NCI-H748 (cell line): ENCODE results near the gene TUBB4B.
A peak's percentile ranks its signal among the peaks of the same experiment; 100 is the strongest.

Source experiments
- DNase-seq: peaks from one replicate; lab custom pipeline; 2025; ENCODE audit not compliant: unreplicated experiment; lab: John Stamatoyannopoulos, UW

TUBB4B gene

DNA sequence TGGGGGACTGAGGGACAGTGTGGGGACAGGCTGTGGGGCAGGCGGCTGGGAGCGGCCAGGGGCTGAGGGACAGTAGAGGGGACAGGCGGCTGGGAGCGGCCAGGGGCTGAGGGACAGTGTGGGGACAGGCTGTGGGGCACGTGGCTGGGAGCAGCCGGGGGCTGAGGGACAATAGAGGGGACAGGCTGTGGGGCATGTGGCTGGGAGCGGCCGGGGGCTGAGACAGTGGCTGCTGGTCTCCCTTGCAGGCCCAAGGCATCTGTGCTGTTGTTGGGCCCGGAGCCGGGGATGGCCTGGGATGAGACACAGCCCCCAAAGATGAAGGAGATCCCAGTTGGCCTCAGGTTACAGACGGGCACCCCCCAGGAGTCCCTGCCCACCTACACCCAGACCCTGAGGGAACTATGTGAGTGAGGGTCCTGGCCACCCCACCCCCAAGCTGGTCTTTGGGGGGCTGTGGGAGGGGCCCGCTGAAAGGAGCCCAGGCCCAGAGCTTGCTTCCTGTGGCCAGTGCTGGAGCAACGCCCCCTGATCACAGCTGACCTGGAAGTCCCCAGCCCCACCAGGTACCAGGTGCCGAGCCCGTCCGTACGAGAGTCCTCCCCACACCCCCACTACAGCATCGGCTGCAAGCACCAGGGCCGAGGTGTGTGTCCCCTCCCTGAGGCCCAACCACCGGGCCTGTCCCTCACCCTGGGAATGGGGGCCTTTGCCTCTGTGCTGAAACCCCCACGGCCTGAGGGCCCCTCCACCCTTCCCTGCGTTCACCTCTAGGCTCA is 10.6 kb downstream of the TUBB4B start:
- DNase-seq: no peak

DNA sequence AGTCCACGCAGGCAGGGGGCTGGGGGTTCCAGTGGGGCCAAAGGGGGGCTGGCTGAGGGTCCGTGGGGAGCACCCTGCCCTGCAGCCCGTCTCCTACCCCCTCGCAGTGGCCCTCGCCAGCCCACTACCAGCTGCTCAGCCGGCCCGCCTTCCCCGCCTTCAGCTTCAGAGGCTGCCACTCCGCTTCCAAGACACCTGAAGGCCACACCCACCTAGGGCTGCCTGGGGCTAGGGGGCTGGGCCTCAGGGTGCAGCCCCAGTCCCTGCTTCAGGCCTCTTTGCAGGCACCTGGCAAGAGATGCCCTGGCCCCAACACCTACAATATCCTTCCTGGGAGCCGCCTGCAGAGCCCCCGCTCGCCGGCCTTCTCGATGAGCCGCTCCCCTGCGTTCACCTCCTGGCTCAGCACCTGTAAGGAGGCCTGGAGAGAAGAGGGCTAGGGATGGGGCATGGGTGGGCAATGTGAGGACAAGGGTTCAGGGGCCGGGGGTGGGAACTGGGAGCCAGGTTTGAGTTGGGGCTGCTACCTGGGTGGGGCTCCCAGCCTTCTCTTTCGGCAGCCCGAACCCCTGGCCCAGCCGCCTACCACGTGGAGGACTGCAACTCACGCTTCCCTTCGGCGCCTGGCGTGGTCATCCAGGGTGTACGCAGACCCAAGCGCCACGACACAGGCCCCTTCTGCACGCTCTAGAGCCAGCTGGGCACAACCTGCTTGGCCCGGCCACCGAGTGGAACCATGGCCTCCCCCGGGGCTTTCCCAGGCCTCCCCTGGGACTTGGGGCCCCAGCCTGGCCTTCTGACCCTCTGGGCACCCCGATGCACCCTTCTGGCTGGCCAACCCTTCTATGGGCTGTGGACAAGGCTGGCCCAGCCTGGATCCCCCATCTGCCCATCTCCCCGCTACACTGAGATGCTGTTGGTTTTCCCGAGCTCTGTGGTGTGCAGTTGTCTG is 11.7 kb downstream of the TUBB4B start:
- peak; percentile 46 for DNase-seq

GRCh38 chr9:137253717-137254623 is 12.9 kb downstream of the TUBB4B start:
- no peak for DNase-seq

DNA sequence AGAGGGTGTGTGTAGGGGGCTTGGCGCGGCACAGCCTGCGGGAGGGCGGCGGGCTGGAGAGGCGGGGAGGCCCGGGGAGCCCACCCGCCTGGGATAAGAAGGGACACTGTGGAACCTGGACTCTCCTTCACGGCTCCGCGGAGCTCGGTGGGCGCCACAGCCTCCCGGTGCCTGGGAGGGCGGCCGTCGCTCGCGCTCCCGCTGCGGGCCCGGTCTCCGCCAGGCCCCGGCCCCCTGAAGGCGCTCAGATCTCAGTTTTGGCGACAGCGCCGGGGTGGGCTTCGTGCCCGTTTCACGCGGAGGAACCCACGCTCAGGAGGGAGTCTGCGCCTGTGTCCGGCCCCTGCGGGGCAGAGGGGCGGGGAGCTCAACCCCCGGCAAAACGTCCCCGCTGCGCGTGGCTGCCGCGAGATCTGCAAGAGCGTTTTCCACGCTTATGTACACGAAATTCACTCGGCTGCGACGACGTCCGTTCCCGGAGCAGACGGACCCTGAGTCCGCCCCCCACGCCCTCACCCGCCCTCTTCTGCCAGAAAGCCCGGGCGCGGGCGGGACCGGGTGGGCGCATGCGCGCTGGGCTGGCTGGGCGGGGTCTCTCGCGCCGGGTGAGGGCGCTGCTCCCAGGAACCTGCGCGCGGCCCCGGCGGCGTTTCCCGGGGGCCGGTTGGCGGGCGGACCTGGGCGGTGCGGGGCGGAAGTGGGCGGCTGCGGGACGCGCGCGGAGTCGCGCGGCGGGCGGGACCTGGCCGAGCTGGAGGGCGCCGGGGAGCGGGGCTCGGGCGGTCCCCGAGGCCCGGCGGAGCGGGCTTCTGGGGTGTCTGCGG is 13.7 kb downstream of the TUBB4B start, which contains the start of gene NELFB:
NELFB (plus strand) TSS at position 704 of the 824 bp plus-strand sequence.
- peak; percentile 89 for DNase-seq

GRCh38 chr9:137255448-137256114 is 14.5 kb downstream of the TUBB4B start:
- peak; percentile 77 for DNase-seq

GRCh38 chr9:137256362-137256761 is 15.3 kb downstream of the TUBB4B start:
- no peak for DNase-seq

- no peak for DNase-seq
These were observed 15.8 kb downstream of the TUBB4B start for GRCh38 chr9:137256856-137257255.

GRCh38 chr9:137262173-137262908 is 21.3 kb downstream of the TUBB4B start:
- peak; percentile 35 for DNase-seq

GRCh38 chr9:137262909-137263285 is 21.8 kb downstream of the TUBB4B start:
- DNase-seq: no peak

DNA sequence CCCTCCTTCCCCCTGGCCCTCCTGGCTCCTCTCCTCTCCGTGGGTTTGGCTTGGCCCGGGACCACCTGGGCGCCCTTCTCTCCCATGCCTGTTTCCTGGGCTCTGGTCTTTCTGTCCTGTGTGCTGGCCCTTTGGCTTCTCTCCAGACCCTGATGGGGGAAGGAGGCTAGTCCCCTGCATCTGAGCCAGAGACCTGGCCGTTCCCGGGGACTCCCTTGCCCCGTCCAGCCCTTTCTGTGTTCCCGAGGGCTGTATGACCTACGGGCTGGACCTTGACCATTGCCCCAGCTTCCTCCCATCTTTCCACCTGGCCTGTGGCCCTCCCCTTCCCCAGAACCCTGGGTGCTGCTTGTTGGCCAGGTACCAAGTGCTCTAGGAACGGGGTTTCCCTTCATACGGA is 22.4 kb downstream of the TUBB4B start:
- DNase-seq: no peak

GRCh38 chr9:137264067-137264466 is 23.0 kb downstream of the TUBB4B start:
- no peak for DNase-seq

DNA sequence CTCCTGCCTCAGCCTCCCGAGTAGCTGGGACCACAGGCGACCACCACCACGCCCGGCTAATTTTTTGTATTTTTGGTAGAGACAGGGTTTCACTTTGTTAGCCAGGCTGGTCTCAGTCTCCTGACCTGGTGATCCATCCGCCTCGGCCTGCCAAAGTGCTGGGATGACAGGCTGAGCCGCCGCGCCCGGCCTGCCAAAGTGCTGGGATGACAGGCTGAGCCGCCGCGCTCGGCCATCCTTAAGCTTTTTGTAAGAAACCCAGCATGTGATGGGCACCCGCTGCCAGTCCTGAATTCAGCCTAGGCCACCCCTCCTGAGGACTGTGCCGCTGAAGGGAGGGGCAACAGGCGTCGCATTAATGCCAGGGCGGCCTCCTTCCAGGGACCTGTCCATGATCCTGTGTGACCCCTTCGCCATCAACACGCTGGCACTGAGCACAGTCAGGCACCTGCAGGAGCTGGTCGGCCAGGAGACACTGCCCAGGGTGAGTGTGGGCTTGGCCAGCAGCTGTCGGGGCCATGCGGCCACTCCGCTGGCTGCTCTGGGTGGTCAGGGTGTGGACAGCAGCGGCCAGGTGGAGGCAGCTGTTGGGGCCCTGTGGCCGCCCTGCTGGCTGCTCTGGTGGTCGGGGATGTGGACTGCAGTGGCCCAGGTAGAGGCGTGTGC is 24.5 kb downstream of the TUBB4B start:
- DNase-seq: no peak

DNA sequence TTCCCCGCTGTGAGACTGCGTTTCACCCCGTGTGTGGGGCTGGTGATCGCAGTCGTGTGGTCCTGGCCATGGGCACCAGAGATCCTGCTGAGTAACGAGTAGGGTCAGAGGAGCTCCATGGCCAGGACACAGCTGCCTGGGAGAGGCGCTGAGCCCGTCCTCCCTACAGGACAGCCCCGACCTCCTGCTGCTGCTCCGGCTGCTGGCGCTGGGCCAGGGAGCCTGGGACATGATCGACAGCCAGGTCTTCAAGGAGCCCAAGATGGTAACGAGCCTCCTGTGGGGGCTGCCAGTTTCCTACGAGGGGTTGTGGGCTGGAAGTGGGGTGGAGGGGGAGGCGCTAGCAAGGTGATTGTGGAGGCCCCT is 25.1 kb downstream of the TUBB4B start:
- DNase-seq: no peak

DNA sequence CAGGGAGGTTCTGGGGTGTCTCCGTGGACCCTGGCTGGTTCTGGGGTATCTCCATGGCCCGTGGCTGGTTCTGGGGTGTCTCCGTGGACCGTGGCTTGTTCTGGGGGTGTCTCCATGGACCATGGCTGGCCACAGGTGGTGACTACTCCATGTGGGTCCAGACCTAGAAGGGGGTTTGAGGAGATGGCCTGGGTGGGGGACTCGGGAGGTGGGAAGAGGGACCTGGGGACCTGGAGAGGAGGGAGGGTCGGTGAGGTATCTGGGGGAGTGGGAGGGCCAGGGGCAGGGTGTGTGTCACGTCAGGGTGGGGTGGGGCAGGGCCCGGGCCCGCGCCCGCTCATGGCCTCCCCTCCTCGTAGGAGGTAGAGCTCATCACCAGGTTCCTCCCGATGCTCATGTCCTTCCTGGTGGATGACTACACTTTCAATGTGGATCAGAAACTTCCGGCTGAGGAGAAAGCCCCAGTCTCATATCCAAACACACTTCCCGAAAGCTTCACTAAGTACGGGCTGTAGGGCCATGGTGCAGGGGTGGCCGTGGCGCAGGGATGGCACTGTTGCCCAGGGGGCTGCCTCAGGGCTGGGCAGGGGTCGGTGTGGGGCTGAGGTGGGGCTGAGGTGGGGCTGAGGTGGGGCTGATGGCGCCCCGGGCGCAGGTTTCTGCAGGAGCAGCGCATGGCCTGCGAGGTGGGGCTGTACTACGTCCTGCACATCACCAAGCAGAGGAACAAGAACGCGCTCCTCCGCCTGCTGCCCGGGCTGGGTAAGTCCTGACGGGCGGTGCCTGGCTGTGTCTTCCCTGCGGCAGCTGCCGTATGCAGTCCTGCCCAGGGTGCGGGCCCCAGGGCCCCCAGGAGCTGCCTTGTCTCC is 25.7 kb downstream of the TUBB4B start:
- no peak for DNase-seq

DNA sequence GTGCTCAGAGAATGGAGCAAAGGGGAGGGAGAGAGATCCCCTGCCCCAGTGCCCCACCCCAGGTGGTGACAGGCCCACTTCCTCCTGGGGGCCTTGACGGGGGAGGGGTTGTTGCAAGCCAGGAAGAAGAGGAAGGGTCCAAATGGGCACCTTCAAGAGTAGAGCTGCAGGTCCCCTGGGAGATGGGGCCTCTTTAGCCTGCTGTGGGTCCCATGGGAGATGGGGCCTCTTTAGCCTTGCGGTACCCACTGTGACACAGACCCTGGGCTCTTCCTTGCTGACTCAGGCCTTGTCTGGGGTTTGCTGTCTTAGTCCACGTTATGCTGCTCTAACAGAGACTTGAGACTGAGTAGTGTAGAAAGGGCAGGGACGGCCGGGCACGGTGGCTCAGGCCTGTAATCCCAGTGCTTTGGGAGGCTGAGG is 26.9 kb downstream of the TUBB4B start:
- DNase-seq: no peak

GRCh38 chr9:137268538-137269201 is 27.6 kb downstream of the TUBB4B start:
- DNase-seq: no peak

DNA sequence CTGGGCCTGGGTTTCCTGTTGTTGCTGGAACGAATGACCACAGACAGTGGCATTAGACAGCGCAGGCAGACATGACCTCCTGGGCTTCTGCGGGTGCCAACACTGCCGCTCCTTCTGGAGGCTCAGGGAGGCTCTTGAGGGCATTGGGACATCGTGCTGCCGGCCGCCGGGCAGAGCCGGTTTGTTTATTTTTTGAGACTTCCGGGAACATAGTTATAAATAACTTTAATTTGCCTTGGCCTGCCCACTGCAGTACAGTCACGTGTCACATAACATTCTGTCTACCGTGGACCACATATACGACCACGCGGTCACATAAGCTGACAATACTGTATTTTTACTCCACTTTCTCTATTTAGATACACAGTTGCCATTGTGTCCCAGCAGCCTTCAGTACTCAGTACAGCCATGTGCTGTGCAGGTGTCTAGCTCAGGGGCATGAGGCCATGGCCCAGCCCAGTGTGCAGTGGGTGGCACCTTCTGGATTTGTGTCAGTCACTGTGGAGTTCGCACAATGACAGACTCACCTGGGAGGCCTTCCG is 28.2 kb downstream of the TUBB4B start:
- no peak for DNase-seq
